Measurements from ENCODE around the gene KY.

The KY gene

GRCh38 chr3:134650431-134651346 lies at the start of gene KY:
TSS of gene KY (minus strand) at chr3:134651022. CDS start at chr3:134650960, 62 bp downstream.
- no peak for DNase-seq

GRCh38 chr3:134699721-134700120 lies 48.9 kb upstream of the KY start:
- no peak for DNase-seq

GRCh38 chr3:134699141-134699711 lies 48.4 kb upstream of the KY start:
- DNase-seq: no peak

- DNase-seq: no peak
These were observed 47.2 kb upstream of the KY start for GRCh38 chr3:134697830-134698689.

- DNase-seq: no peak
These were observed 45.3 kb upstream of the KY start for GRCh38 chr3:134696155-134696554.

DNA sequence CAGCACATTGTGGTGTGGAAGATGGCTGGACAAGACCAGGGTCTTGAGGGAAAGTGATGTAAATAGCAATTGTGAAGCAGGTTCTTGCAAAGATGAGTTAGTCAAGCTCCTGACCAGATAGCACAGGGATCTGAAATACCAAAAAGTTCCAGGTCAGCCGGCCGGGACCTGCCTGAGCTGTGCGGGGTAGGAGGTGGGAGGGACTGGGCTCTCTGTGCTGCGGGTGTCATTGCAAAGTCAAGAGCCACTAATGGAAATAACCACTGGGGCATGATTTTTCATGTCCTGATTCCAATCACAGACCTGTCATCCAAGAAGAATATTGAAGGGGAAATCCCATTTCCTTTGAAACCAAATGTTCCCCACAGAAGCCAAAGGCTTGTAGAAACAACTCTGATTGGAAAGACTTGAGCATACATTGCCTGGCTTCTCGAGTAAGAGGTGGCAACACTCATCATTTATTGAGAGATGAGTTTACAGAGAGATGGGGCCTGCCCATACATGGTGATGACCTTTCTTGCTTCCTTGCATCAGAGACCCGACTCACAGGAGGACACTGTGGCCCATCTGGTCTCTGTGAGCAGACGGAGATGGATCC lies 44.2 kb upstream of the KY start:
- no peak for DNase-seq

DNA sequence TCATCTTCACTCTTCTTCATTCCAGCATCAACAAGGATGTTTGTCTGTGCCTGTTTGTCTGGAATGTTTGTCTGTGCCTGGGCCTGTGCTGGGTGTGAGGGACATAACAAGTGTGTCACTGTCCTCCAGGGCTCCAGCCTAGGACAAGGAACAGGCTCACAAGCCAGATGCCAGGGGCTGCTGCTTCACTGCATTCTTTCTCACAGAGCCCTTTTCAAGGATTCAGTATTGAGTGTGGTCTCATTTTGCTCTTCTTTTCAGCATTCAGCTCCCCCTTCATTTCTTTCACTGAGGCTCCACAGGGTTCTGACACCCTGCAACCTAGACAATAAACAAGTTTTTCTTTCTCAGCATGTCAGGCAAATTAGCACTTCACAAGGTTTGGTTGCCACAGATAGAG lies 43.6 kb upstream of the KY start:
- no peak for DNase-seq

DNA sequence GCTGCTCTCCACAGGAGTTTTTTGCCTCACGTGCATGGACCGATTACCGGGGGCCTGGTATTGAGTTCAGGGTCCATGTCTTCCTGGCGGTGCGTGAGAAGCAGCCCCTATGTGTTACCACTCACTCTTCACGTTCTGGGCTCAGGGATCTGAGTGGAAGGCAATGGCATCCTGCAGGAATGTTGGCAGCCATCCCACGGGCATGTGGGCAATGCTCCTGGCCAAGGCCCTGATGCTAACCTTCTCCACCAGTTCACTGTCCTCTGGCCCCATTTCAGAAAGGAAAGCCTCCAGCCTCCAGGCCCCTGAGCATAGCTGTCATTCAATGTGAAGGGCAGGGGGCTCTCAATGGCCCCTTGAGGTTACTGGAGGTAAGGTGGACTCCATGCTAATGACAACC lies 43.0 kb upstream of the KY start:
- DNase-seq: no peak

GRCh38 chr3:134693226-134693625 lies 42.4 kb upstream of the KY start:
- no peak for DNase-seq

- no peak for DNase-seq
These were observed 39.4 kb upstream of the KY start for GRCh38 chr3:134690226-134690625.

- no peak for DNase-seq
These were observed 36.8 kb upstream of the KY start for GRCh38 chr3:134687642-134688041.

GRCh38 chr3:134685929-134686802 lies 35.3 kb upstream of the KY start:
- no peak for DNase-seq

DNA sequence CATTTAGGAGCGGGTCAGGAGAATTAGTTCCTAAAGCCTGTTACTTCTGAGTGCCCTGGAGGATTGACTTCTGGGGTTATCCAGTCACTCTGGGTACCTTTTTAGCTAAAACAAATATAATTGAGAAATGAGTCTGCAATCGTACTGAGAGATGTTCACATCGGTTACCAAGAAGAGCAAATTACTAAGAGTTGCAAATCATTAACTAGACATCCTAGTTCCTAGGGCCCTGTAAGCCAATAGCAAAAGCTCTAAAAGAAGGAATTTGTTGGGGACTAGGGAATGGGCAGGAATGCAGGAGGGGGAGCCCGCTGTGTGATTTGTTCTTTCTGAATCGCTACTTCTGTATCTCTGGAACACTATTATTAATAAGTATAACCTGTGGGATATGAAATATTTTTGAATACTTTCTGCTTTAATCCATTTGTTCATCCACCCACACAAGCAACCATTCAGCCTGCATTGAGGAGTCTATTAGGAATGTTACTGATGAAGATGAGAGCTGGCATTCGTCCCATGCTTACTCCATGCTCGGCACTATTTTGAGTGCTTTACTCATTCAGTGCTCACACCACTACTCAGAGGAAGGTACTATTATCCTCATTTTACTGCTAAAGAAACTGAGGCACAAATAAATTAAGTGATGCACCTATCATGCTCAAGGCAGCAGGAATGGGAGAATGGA lies 31.5 kb upstream of the KY start:
- no peak for DNase-seq

DNA sequence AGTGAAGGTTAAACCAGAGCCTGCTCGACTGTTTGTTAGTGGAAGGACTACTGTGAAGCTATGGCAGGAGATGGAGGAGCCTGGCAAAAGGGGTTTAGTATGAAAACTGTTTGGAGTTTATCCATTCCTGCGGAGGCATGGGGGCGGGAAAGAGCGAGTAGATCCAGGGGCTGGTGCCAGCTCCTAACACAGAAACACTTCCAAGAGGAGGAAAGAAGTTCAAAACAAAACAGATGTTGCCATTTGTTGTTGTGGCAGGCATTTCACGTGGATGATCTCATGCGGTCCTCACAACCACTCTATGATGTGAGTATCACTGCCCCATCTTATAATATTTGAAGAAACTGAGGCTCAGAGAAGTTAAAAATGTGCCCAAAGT lies 30.7 kb upstream of the KY start:
- no peak for DNase-seq

DNA sequence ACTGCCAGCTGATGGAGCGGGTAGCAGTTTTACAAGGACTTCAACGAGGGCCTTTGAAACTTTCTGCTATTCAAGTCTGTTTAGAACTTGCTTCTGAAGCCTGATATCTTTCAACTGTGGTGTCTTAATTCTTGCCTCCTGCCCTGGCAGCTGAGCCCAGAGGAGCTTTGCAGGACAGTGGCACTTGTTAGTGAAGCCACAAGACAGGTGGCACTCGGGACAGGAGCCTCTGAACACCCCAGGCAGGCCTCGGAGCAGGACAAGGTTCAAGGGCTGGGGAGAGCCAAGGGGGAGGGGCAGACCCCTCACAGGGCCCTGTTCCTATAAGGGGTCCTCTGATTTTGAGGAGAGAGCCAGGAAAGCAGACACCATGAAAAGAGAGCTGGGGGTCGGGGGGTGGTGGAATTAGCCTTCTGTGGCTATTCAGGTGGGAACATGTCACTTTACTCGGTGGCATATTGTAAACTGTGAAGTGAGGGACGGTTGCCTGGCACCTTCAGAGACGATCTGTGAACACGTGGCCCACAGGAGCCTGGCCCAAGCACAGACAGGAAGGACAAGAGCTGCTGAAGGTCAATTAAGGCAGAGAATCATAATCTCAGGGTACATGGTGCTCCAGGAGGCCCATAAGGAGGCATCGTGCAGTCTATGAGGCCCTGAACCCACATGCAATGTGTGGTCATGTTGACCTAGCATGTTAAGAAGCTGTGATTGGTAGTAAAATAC lies 30.1 kb upstream of the KY start:
- DNase-seq: no peak

DNA sequence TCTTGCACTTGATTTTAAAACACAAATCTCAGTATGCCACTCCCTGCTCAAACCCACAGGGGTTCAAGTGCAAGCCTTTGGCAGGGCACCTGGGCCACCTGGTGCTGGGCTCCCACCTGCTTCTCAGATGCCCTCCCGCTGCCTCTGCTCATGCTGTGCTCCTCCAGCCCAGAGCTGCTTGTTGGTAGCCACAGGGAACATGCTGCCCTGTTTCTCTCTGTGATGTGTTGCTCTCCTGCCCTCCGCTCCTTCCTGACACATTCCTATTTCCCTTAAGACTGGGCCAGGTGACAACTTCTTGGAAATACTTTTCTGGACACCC lies 27.1 kb upstream of the KY start:
- DNase-seq: no peak

- no peak for DNase-seq
These were observed 26.6 kb upstream of the KY start for GRCh38 chr3:134677196-134677986.

DNA sequence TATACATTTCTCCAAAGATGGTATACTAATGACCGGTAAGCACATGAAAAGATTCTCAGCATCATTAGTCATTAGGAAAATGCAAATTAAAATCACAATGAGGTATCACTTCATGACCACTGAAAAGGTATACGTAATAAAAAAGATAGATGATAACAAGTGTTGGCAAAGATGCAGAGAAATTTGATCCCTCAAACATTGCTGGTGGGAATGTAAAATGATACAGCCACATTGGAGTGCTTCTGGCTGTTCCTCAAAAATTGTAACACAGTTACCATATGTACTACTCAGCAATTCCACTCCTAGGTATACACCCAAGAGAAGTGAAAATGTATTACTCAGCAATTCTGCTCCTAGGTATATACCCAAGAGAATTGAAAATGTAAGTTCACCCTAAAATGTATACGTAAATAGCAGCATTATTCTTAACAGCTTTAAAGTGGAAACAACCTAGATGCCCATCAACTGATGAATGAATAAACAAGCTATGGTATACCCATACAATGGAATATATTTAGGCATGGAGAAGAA lies 25.0 kb upstream of the KY start:
- no peak for DNase-seq

DNA sequence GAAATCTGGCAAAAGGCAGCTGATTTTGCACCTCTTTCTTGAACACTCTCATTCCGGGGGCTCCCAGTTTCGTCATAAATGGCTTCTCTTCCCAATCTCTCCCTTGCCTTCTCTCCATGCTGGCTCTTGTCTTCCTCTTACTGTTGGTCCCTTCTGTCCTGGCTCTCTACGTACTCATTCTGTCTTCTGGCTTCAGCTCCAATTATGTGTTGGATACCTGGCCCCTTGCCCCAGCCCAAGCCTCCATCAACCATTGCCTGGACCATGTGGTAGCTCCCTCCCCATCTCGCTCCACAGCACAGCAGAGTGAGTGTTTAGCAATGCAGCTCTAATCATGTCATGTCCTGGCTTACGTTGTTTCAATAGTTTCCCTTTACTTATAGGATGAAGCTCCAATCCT lies 21.7 kb upstream of the KY start:
- no peak for DNase-seq

- DNase-seq: no peak
These were observed 17.1 kb upstream of the KY start for GRCh38 chr3:134667956-134668355.

Data from SW 1271 (cell line).